GM11168 (cell line): ENCODE data around the gene FOXN4.

ENCODE experiments used
- in situ Hi-C: fragments of 300-500 bp; cut with MboI; formaldehyde crosslinking; loops from one replicate; pipeline ENCODE4 v1.12.0; 2022; ENCODE audit warnings: low sequenced_read_pairs; ENCODE audit not compliant: unreplicated experiment

FOXN4 gene

DNA sequence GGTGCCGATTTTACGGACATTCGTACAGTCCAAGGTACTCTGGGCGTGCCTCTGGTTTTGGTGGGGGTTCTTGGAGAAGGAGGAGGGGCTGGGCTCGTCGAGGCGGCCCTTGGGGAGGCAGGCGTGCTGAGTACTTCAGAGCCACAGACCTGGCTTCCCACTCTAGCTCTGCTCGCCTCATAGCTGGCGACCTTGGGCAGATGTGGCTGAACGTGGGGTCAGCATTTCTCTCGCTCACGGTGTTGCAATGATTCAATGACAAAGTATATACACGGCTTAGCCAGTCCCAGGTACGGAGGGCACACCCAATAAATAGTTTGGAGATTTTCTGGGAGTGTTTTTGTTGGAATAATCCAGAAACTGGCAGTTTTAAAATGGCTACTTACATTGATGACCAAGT lies 75.1 kb downstream of the FOXN4 start:
- in situ Hi-C loops = no loop called here

DNA sequence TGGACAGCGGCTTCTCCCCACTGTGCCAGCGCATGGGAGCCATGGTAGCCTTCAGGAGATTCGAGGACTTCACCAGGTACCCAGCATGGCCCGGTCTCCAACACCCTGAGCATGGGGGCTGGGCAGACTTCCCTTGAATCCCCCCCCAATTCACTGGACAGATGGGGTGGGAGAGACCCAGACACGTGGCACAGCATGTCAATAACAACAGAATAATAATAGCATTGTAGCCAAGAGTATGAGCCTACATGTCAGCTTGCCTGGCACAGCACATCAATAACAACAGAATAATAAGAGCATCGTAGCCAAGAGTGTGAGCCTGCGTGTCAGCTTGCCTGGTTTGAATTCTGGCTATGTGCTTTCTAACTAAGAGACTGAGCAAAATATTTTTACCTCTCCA lies 76.4 kb downstream of the FOXN4 start:
- in situ Hi-C loops = no loop called here

DNA sequence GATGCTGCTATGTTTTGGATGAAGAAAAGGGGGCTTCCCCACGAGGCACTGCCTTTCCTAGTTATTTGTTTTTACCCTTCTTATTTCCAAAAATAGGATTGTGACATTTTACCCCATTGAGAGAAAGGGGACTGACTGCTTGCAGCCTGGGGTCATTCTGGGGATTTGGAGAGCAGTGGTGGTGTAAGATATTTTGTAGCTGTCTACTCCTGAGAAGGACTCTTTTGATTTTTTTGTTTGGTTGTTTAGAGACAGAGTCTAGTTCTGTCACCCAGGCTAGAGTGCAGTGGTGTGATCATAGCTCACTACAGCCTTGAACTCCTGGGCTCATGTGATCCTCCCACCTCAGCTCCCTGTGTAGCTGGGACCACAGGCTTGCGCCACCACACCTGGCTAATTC lies 78.9 kb downstream of the FOXN4 start:
- in situ Hi-C loops = no loop called here

DNA sequence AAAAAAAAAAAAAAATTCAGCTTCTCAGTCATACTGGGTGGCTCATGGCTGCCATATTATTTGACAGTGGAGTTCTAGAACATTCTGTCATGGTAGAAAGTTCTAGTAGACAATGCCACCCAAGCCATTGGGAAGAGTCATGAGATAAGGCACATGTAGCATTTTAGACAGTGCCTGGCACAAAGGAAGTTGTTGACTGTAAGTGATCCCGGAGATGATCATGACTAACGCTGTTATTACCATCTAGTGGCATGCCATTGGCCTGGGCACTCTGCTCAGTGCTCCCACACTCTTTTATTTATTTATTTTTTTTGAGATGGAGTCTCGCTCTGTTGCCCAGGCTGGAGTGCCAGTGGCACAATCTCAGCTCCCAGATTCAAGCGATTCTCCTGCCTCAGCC lies 80.4 kb downstream of the FOXN4 start:
- in situ Hi-C loops = no loop called here
